Stomach (tissue), 4 donors: Measurements from ENCODE around the gene VIPR2.

Source experiments
- POLR2A ChIP-seq, 4 donors: fragments of 450-650 bp; IDR thresholded peaks; one replicate each; pipeline ENCODE4 v1.6.1; 2016; ENCODE audit warnings: antibody characterized with exemption in 4 of 4, control low read depth in 2 of 4, mild to moderate bottlenecking in 1 of 4, moderate library complexity in 1 of 4
- POLR2AphosphoS5 ChIP-seq, 3 donors: sonication (generic); formaldehyde crosslinking; IDR thresholded peaks; one replicate each; pipeline ENCODE4 v1.6.1; 2016; ENCODE audit warnings: antibody characterized with exemption in 3 of 3
- TF ChIP-seq, protein P1 (sequence below), 7 experiments: fragments of 450-650 bp in 4 of 7; fragments of 200-600 bp in 3 of 7; sonication (generic) in 3 of 7; IDR thresholded peaks; one replicate each; pipeline ENCODE4 v1.5.1; 2016 to 2019; ENCODE audit warnings: antibody characterized with exemption in 7 of 7, control low read depth in 2 of 7, mild to moderate bottlenecking in 1 of 7

- no peak for TF ChIP-seq POLR2AphosphoS5 (IDR thresholded peaks at IDR 0.05)
- TF ChIP-seq, protein P1, sequence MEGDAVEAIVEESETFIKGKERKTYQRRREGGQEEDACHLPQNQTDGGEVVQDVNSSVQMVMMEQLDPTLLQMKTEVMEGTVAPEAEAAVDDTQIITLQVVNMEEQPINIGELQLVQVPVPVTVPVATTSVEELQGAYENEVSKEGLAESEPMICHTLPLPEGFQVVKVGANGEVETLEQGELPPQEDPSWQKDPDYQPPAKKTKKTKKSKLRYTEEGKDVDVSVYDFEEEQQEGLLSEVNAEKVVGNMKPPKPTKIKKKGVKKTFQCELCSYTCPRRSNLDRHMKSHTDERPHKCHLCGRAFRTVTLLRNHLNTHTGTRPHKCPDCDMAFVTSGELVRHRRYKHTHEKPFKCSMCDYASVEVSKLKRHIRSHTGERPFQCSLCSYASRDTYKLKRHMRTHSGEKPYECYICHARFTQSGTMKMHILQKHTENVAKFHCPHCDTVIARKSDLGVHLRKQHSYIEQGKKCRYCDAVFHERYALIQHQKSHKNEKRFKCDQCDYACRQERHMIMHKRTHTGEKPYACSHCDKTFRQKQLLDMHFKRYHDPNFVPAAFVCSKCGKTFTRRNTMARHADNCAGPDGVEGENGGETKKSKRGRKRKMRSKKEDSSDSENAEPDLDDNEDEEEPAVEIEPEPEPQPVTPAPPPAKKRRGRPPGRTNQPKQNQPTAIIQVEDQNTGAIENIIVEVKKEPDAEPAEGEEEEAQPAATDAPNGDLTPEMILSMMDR (IDR thresholded peaks at IDR 0.05): no peak
- no peak for TF ChIP-seq POLR2A (IDR thresholded peaks at IDR 0.05)
Observed at GRCh38 chr7:159159731-159160130, 15.1 kb upstream of the VIPR2 start.
